LNCAP (cell line): ENCODE measurements around the gene SETD9.

Experiments used
- TF ChIP-seq, protein P1 (sequence below): fragments of 450-650 bp; IDR thresholded peaks from 2 replicates; pipeline ENCODE4 v1.5.1; 2017; ENCODE audit warnings: mild to moderate bottlenecking

SETD9 gene

GRCh38 chr5:56941981-56942380 is 32.6 kb downstream of the SETD9 start:
- TF ChIP-seq, protein P1, sequence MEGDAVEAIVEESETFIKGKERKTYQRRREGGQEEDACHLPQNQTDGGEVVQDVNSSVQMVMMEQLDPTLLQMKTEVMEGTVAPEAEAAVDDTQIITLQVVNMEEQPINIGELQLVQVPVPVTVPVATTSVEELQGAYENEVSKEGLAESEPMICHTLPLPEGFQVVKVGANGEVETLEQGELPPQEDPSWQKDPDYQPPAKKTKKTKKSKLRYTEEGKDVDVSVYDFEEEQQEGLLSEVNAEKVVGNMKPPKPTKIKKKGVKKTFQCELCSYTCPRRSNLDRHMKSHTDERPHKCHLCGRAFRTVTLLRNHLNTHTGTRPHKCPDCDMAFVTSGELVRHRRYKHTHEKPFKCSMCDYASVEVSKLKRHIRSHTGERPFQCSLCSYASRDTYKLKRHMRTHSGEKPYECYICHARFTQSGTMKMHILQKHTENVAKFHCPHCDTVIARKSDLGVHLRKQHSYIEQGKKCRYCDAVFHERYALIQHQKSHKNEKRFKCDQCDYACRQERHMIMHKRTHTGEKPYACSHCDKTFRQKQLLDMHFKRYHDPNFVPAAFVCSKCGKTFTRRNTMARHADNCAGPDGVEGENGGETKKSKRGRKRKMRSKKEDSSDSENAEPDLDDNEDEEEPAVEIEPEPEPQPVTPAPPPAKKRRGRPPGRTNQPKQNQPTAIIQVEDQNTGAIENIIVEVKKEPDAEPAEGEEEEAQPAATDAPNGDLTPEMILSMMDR = no peak

- TF ChIP-seq, protein P1 = no peak
These were observed 37.7 kb downstream of the SETD9 start for GRCh38 chr5:56947052-56947451.

- TF ChIP-seq, protein P1 = no peak
These were observed 41.3 kb downstream of the SETD9 start for GRCh38 chr5:56950626-56951125.

GRCh38 chr5:56951126-56951945 is 41.9 kb downstream of the SETD9 start:
- TF ChIP-seq, protein P1 = no peak; the same call in 1 of the 2 replicates

GRCh38 chr5:56951946-56952691 is 42.7 kb downstream of the SETD9 start, which contains the start of gene MIER3:
Gene MIER3, minus strand, starts transcription at chr5:56952123. Its CDS starts 21 bp downstream, at chr5:56952102.
- TF ChIP-seq, protein P1 = no peak

DNA sequence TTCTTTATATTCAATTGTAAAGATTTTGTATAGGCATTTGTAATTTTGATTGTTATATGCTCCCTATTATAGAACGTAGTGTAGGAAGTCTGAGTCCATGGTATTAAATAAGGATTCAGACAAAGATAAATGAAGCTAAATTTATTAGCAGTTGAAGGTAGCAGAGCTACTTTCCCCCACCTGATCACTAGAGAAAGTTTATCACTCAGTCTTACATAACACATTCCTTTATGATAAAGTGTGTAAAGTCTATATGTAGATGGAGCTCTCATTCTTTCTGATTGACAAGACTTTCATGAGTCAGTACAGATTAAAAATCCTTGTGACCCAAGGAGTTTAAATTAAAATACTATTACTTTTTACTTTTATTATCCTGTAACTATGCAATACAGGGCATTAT is 44.9 kb downstream of the SETD9 start:
- TF ChIP-seq, protein P1 = no peak

- TF ChIP-seq, protein P1 = no peak
These were observed 49.2 kb downstream of the SETD9 start for GRCh38 chr5:56958595-56958994.
